Hepatocyte (in vitro differentiated cells): ENCODE data around the gene SLAMF1.

ENCODE experiments used
- CTCF ChIP-seq: fragments of 200-600 bp; sonication (generic); IDR thresholded peaks from 2 replicates; pipeline ENCODE4 v1.5.1; 2016; ENCODE audit warnings: antibody characterized with exemption, mild to moderate bottlenecking; ENCODE audit not compliant: poor library complexity
- EZH2 ChIP-seq: fragments of 200-600 bp; sonication (generic); IDR thresholded peaks from 2 replicates; pipeline ENCODE4 v1.6.1; 2016; ENCODE audit warnings: antibody characterized with exemption, mild to moderate bottlenecking, borderline replicate concordance
- EZH2phosphoT487 ChIP-seq: fragments of 200-600 bp; sonication (generic); IDR thresholded peaks from one replicate; pipeline ENCODE4 v1.6.1; 2018; ENCODE audit warnings: antibody characterized with exemption, mild to moderate bottlenecking, low read depth, moderate library complexity; ENCODE audit not compliant: unreplicated experiment, severe bottlenecking

- TF ChIP-seq CTCF (no peak), EZH2 (no peak), EZH2phosphoT487 (no peak)
These were observed 9.8 kb downstream of the SLAMF1 start for GRCh38 chr1:160637065-160637464.
